Peyer's patch (tissue), 4 donors: ENCODE results near the gene ARHGEF16. TPM values are rescaled to one million over a fixed set of nuclear protein-coding genes. Genes with fewer than 3 reads are reported as not detected.

Experiments used
- DNase-seq, 3 donors: peaks; one replicate each; pipeline ENCODE4 v3.0.0-alpha.2; 2017 to 2019
- H3K27ac ChIP-seq, 4 donors: fragments of 200-600 bp; sonication (generic); one replicate each; pipeline ENCODE4 v1.5.1; 2016 to 2019
- H3K27me3 ChIP-seq, 2 donors: fragments of 200-600 bp; sonication (generic); one replicate each; pipeline ENCODE4 v1.5.1; 2019
- H3K36me3 ChIP-seq, 3 donors: fragments of 200-600 bp; sonication (generic); one replicate each; pipeline ENCODE4 v1.5.1; 2016 to 2019
- H3K4me1 ChIP-seq, 4 donors: fragments of 200-600 bp; sonication (generic); one replicate each; pipeline ENCODE4 v1.5.1; 2016 to 2019
- H3K4me3 ChIP-seq, 4 donors: fragments of 200-600 bp; sonication (generic); 1 replicate in 3 of 4; 2 replicates in 1 of 4; pipeline ENCODE4 v1.5.1; 2016 to 2019; ENCODE audit warnings: mild to moderate bottlenecking in 1 of 4
- H3K9me3 ChIP-seq, 4 donors: fragments of 200-600 bp; sonication (generic); one replicate each; pipeline ENCODE4 v1.5.1; 2016 to 2019; ENCODE audit warnings: mild to moderate bottlenecking in 1 of 4
- POLR2A ChIP-seq, 2 donors: fragments of 450-650 bp; IDR thresholded peaks; one replicate each; pipeline ENCODE4 v1.5.1; 2017; ENCODE audit warnings: antibody characterized with exemption in 2 of 2, mild to moderate bottlenecking in 2 of 2, moderate library complexity in 2 of 2
- total RNA-seq, 4 donors: library from RNA; depleted of rRNA; stranded (reverse); fragments of >200 nt; gene quantifications; one replicate each; pipeline ENCODE4 v1.1.0, GENCODE V29; 2016
- TF ChIP-seq, protein P1 (sequence below), 6 experiments: fragments of 450-650 bp in 4 of 6; fragments of 200-600 bp in 2 of 6; sonication (generic) in 1 of 6; IDR thresholded peaks; one replicate each; pipeline ENCODE4 v1.5.1; 2017 to 2019; ENCODE audit warnings: antibody characterized with exemption in 6 of 6, mild to moderate bottlenecking in 3 of 6, moderate library complexity in 1 of 6

The ARHGEF16 gene
- total RNA-seq, 4 donors from 2014 or later = 43.7 to 225 (median 182) TPM

DNA sequence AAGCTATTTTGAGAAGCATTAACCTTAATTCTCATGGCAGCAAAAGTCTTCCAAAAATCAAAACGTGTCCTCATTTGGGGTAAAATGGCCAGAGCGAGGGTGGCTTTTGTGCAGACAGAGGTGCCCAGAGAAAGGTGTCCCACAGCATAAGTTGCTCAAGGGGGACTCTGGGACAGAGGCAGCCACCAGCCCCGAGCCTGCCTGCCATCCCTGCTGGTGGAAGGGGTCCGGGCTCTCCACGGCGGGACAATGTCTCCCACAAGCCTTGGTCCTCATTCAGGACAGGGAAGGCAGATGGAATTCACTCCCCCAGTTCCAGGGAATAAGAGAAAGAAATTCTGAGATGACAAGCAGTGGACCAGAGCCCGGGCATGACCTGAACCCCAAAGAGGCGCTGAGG is 12.6 kb upstream of the ARHGEF16 start:
- H3K4me1 ChIP-seq = no peaks in the 10 kb centered on the region
- H3K9me3 ChIP-seq = no peaks in the 10 kb centered on the region
- no peaks in the 10 kb centered on the region for H3K36me3 ChIP-seq
- TF ChIP-seq, protein P1, sequence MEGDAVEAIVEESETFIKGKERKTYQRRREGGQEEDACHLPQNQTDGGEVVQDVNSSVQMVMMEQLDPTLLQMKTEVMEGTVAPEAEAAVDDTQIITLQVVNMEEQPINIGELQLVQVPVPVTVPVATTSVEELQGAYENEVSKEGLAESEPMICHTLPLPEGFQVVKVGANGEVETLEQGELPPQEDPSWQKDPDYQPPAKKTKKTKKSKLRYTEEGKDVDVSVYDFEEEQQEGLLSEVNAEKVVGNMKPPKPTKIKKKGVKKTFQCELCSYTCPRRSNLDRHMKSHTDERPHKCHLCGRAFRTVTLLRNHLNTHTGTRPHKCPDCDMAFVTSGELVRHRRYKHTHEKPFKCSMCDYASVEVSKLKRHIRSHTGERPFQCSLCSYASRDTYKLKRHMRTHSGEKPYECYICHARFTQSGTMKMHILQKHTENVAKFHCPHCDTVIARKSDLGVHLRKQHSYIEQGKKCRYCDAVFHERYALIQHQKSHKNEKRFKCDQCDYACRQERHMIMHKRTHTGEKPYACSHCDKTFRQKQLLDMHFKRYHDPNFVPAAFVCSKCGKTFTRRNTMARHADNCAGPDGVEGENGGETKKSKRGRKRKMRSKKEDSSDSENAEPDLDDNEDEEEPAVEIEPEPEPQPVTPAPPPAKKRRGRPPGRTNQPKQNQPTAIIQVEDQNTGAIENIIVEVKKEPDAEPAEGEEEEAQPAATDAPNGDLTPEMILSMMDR (IDR thresholded peaks at IDR 0.05) = no peak
- no peak for TF ChIP-seq POLR2A (IDR thresholded peaks at IDR 0.05)
- peak in 1 of 3 donors; percentile 32 for DNase-seq
- no peak overlapping the region for H3K4me3 ChIP-seq
- H3K27ac ChIP-seq = no peak overlapping the region
- H3K27me3 ChIP-seq = no peaks in the 10 kb centered on the region

DNA sequence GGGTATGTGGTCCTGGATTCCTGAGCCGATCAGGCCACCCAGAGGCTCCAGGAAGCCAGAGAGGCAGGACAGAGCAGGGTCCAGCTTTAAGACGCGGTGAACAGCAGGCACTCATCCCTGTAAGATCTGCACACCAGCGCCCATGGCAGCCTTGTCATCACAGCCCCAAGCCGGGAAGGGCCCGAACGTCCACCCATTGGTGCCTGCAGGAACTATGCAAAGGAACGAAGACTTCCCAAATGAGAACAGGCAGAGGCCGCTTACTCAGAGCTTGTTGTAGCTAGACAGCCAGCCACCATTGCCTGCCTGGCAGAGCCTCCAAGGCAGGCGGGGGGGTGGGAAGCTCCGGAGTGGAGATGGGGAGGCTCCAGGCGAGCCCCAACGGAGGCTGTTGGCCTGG is 12.1 kb upstream of the ARHGEF16 start:
- TF ChIP-seq, protein P1 (IDR thresholded peaks at IDR 0.05) = no peak
- no peak for TF ChIP-seq POLR2A (IDR thresholded peaks at IDR 0.05)
- Histone ChIP-seq H3K27ac (no peak overlapping the region), H3K27me3 (no peaks in the 10 kb centered on the region), H3K36me3 (no peaks in the 10 kb centered on the region), H3K9me3 (no peaks in the 10 kb centered on the region), H3K4me1 (no peaks in the 10 kb centered on the region), H3K4me3 (no peak overlapping the region)
- peak in 1 of 3 donors; percentile 35 for DNase-seq

DNA sequence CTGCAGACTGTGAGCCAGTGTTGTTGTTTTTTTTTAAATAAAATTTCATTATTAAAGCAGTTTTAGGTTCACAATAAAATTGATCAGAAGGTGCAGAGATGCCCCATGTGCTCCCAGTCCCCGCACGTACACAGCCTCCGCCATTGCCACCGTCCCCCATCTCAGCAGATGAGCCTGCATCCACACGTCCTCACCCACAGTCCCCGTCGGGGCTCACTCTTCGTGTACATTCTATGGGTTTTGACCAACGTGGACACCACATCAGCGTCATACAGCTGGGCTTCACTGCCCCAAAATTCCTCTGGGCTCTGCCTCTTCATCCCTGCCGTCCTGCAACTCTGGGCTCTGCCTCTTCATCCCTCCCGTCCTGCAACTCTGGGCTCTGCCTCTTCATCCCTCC is 11.6 kb upstream of the ARHGEF16 start:
- no peaks in the 10 kb centered on the region for H3K36me3 ChIP-seq
- no peak overlapping the region for H3K4me3 ChIP-seq
- H3K27ac ChIP-seq = no peak overlapping the region
- no peaks in the 10 kb centered on the region for H3K4me1 ChIP-seq
- H3K9me3 ChIP-seq = no peaks in the 10 kb centered on the region
- H3K27me3 ChIP-seq = no peaks in the 10 kb centered on the region
- peak in 1 of 3 donors; percentile 7 for DNase-seq
- TF ChIP-seq POLR2A (IDR thresholded peaks at IDR 0.05) = no peak
- TF ChIP-seq, protein P1 (IDR thresholded peaks at IDR 0.05) = no peak

DNA sequence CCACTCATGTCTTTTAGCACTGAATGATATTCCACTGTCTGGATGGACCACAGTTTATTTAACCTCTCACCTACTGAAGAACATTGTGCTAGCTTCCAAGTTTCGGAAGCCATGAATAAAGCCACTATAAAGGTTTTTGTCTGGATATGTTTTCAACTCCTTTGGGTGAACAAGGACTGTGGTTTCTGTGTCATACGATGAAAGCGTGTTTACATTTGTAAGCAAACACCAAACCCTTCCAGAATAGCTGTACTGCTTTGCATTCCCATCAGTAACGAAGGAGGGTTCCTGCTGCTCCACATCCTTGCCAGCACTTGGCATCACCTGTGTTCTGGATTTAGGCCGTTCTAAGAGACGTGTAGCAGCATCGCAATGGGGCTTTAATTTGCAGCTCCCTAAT is 10.7 kb upstream of the ARHGEF16 start:
- DNase-seq = no peak
- Histone ChIP-seq H3K4me3 (no peak overlapping the region), H3K27ac (no peak overlapping the region), H3K27me3 (no peaks in the 10 kb centered on the region), H3K4me1 (no peaks in the 10 kb centered on the region), H3K36me3 (no peaks in the 10 kb centered on the region), H3K9me3 (no peaks in the 10 kb centered on the region)
- TF ChIP-seq POLR2A (IDR thresholded peaks at IDR 0.05) = no peak
- TF ChIP-seq, protein P1 (IDR thresholded peaks at IDR 0.05) = no peak

DNA sequence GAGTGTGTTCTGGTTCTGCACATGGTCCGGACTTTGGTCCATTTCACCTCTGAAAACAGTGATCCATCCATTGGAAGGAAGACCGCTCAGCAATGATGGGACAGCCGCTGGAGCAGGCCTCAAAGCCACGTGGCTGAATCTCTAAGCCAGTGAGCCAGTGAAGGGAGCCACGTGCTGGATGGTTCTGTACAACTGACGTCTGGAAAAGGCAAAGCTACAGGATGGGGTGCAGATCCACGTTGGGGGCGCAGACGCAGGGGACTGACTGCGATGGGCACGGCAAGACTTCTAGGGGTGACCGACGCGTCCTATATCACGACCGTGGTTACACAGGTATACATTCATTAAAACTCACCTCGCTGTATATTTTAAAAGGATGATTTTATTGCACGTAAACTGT is 10.2 kb upstream of the ARHGEF16 start:
- peak in 1 of 3 donors; percentile 27 for DNase-seq
- H3K27ac ChIP-seq = no peak overlapping the region
- TF ChIP-seq POLR2A (IDR thresholded peaks at IDR 0.05) = no peak
- TF ChIP-seq, protein P1 (IDR thresholded peaks at IDR 0.05) = no peak
- H3K4me3 ChIP-seq = no peak overlapping the region
- H3K27me3 ChIP-seq = no peaks in the 10 kb centered on the region
- no peaks in the 10 kb centered on the region for H3K36me3 ChIP-seq
- H3K4me1 ChIP-seq = no peaks in the 10 kb centered on the region
- no peaks in the 10 kb centered on the region for H3K9me3 ChIP-seq

DNA sequence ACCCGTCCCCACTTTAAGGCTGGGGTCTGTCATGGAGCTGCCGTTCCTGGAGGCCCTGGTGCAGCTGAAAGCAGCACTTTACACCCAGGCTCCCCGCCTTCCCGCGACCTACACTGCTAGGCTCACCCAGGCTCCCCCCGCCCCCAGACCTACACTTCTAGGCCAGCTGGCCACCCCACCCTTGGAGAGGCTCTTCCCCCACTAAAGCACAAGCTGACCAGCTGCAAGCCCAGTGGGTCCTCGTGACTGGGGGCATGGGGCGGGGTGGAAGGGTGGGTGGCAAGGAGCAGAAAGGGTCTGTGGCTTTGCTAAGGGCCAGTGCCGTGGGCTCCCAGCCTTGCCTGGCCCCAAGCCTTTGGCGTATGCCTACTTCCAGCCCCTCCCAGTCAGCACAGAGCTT is 9.7 kb upstream of the ARHGEF16 start:
- peak in 1 of 3 donors; percentile 19 for DNase-seq
- H3K27ac ChIP-seq = no peak overlapping the region
- H3K4me1 ChIP-seq = no peaks in the 10 kb centered on the region
- no peaks in the 10 kb centered on the region for H3K36me3 ChIP-seq
- no peak overlapping the region for H3K4me3 ChIP-seq
- H3K27me3 ChIP-seq = no peaks in the 10 kb centered on the region
- no peaks in the 10 kb centered on the region for H3K9me3 ChIP-seq
- TF ChIP-seq, protein P1 (IDR thresholded peaks at IDR 0.05) = no peak
- TF ChIP-seq POLR2A (IDR thresholded peaks at IDR 0.05) = no peak
